H1 (cell line): ENCODE measurements around the gene CEP95. TPM values are rescaled to one million over a fixed set of nuclear protein-coding genes. Genes with fewer than 3 reads are reported as not detected.

ENCODE experiments used
- BCL11A ChIP-seq, 2 experiments: IDR thresholded peaks; one replicate each; pipeline ENCODE4 v1.6.1; 2011; ENCODE audit warnings: low read depth in 2 of 2, low read length in 2 of 2, mild to moderate bottlenecking in 2 of 2
- KDM5A ChIP-seq: fragments of 200-600 bp; IDR thresholded peaks from 2 replicates; pipeline ENCODE4 v1.7.1; 2012; ENCODE audit warnings: mild to moderate bottlenecking, low read length, inconsistent platforms, mixed read lengths
- MAX ChIP-seq: IDR thresholded peaks from 2 replicates; pipeline ENCODE4 v1.6.1; 2012; ENCODE audit warnings: inconsistent platforms
- RAD21 ChIP-seq, 2 experiments: IDR thresholded peaks in 1 of 2; conservative IDR thresholded peaks in 1 of 2; 2 replicates each; pipeline ENCODE4 v1.6.1; 2011; ENCODE audit warnings: low read depth in 2 of 2, low read length in 2 of 2, improper control_type of control experiment in 1 of 2, inconsistent platforms in 1 of 2, mild to moderate bottlenecking in 1 of 2, moderate library complexity in 1 of 2
- TBP ChIP-seq: IDR thresholded peaks from 2 replicates; pipeline ENCODE4 v1.6.1; 2011; ENCODE audit warnings: low read depth, low read length, improper control_type of control experiment
- TCF12 ChIP-seq: IDR thresholded peaks from 2 replicates; pipeline ENCODE4 v1.6.1; 2011; ENCODE audit warnings: low read depth, mild to moderate bottlenecking, low read length
- polyA plus RNA-seq, 7 experiments: library from polyadenylated mRNA; depleted of rRNA in 3 of 7; stranded (reverse) in 5 of 7; unstranded in 2 of 7; fragments of >200 nt in 5 of 7; fragments of 200-250 nt in 2 of 7; gene quantifications; 1 replicate in 5 of 7; 2 replicates in 1 of 7; 4 replicates in 1 of 7; pipeline versions ENCODE4 v1.2.1 to v1.2.3, GENCODE V29; 2011 to 2013; ENCODE audit warnings: missing spikeins in 2 of 7, mixed read lengths in 2 of 7
- total RNA-seq: library from RNA; stranded (reverse); fragmentation: NEBNext Ultra II Directional; extraction: Animal tissue kit (Norgen Biotek cat#: 25700); gene quantifications from 2 replicates; pipeline ENCODE4 v1.2.1, GENCODE V29; 2021

The CEP95 gene
- total and polyA plus RNA-seq, 2 of the 8 experiments (the other 6 are each of a cell fraction or from before 2014, with no cell fraction given), result 22.3 to 51.5 TPM

- TF ChIP-seq MAX (no peak), RAD21 (IDR thresholded peaks at IDR 0.05 in 1 of 2, conservative IDR thresholded peaks at IDR 0.05 in 1 of 2; ENCODE audit: low read depth in 2 of 2, low read length in 2 of 2) (no peak), BCL11A (IDR thresholded peaks at IDR 0.05; ENCODE audit: low read depth in 2 of 2, low read length in 2 of 2) (no peak), TBP (no peak), TCF12 (no peak), KDM5A (no peak)
Measured at GRCh38 chr17:64509179-64509578, 2.4 kb downstream of the CEP95 start (continued).
